ENCODE measurements around the gene HDGFL2.

The HDGFL2 gene

GRCh38 chr19:4504891-4505569, 32.9 kb downstream of the HDGFL2 start:
- no peaks in the 10 kb centered on the region for H3K4me1 ChIP-seq (ENCODE audit: low read length)
- H3K79me2 ChIP-seq (ENCODE audit: low read length) = no peaks in the 10 kb centered on the region
- H3K27me3 ChIP-seq (replicated peaks; ENCODE audit: insufficient read depth, low read length) = no peaks in the 10 kb centered on the region
- no peaks in the 10 kb centered on the region for H4K20me1 ChIP-seq (ENCODE audit: insufficient read depth, low read length)
- no peak overlapping the region for H3K4me2 ChIP-seq (ENCODE audit: low read depth, low read length)
- no peaks in the 10 kb centered on the region for H3K36me3 ChIP-seq (replicated peaks; ENCODE audit: insufficient read depth, low read length)
- no peaks in the 10 kb centered on the region for H3K9me3 ChIP-seq (replicated peaks; ENCODE audit: insufficient read depth, low read length)
- no peaks in the 10 kb centered on the region for H3K9me2 ChIP-seq (replicated peaks; ENCODE audit: insufficient read depth, low read length)
- H3K27ac ChIP-seq (ENCODE audit: low read length) = no peak overlapping the region
- no peak overlapping the region for H3K9ac ChIP-seq (ENCODE audit: low read length)
- no peaks in the 10 kb centered on the region for H3F3A ChIP-seq (ENCODE audit: insufficient read depth, low read length)
- H3K4me3 ChIP-seq (ENCODE audit: low read length) = no peak overlapping the region
- DNase-seq = no peak
- H2AFZ ChIP-seq (ENCODE audit: low read length) = no peak overlapping the region
- TF ChIP-seq EZH2phosphoT487 (IDR thresholded peaks at IDR 0.05; ENCODE audit: low read length) (no peak), EZH2 (optimal IDR thresholded peaks at IDR 0.05; ENCODE audit: low read depth, low read length) (no peak), CTCF (IDR thresholded peaks at IDR 0.05; ENCODE audit: low read length) (no peak)

GRCh38 chr19:4505570-4506448, 33.7 kb downstream of the HDGFL2 start:
- no peak for DNase-seq
- no peak overlapping the region for H3K9ac ChIP-seq (ENCODE audit: low read length)
- H3K9me3 ChIP-seq (replicated peaks; ENCODE audit: insufficient read depth, low read length) = no peaks in the 10 kb centered on the region
- no peak overlapping the region for H2AFZ ChIP-seq (ENCODE audit: low read length)
- no peak overlapping the region for H3K4me3 ChIP-seq (ENCODE audit: low read length)
- no peak overlapping the region for H3K4me2 ChIP-seq (ENCODE audit: low read depth, low read length)
- TF ChIP-seq EZH2 (optimal IDR thresholded peaks at IDR 0.05; ENCODE audit: low read depth, low read length) = no peak
- TF ChIP-seq EZH2phosphoT487 (IDR thresholded peaks at IDR 0.05; ENCODE audit: low read length) = no peak
- TF ChIP-seq CTCF (IDR thresholded peaks at IDR 0.05; ENCODE audit: low read length) = no peak
- H3K9me2 ChIP-seq (replicated peaks; ENCODE audit: insufficient read depth, low read length) = no peaks in the 10 kb centered on the region
- H3K4me1 ChIP-seq (ENCODE audit: low read length) = no peaks in the 10 kb centered on the region
- H3K36me3 ChIP-seq (replicated peaks; ENCODE audit: insufficient read depth, low read length) = no peaks in the 10 kb centered on the region
- no peaks in the 10 kb centered on the region for H3F3A ChIP-seq (ENCODE audit: insufficient read depth, low read length)
- H3K79me2 ChIP-seq (ENCODE audit: low read length) = no peaks in the 10 kb centered on the region
- H3K27me3 ChIP-seq (replicated peaks; ENCODE audit: insufficient read depth, low read length) = peaks cover 4% of the 10 kb centered on the region; the same call in 1 of the 2 replicates
- H4K20me1 ChIP-seq (ENCODE audit: insufficient read depth, low read length) = no peaks in the 10 kb centered on the region
- H3K27ac ChIP-seq (ENCODE audit: low read length) = no peak overlapping the region

GRCh38 chr19:4506449-4507149, 34.5 kb downstream of the HDGFL2 start:
- Histone ChIP-seq H3K9ac (ENCODE audit: low read length) (no peak overlapping the region), H2AFZ (ENCODE audit: low read length) (no peak overlapping the region), H3K36me3 (replicated peaks; ENCODE audit: insufficient read depth, low read length) (no peaks in the 10 kb centered on the region), H3F3A (ENCODE audit: insufficient read depth, low read length) (no peaks in the 10 kb centered on the region), H3K79me2 (ENCODE audit: low read length) (no peaks in the 10 kb centered on the region), H3K9me2 (replicated peaks; ENCODE audit: insufficient read depth, low read length) (no peaks in the 10 kb centered on the region), H3K4me3 (ENCODE audit: low read length) (no peak overlapping the region), H3K4me1 (ENCODE audit: low read length) (no peaks in the 10 kb centered on the region), H3K4me2 (ENCODE audit: low read depth, low read length) (no peak overlapping the region), H3K27me3 (replicated peaks; ENCODE audit: insufficient read depth, low read length) (peaks cover 4% of the 10 kb centered on the region; the same call in 1 of the 2 replicates), H3K27ac (ENCODE audit: low read length) (no peak overlapping the region), H3K9me3 (replicated peaks; ENCODE audit: insufficient read depth, low read length) (no peaks in the 10 kb centered on the region), H4K20me1 (ENCODE audit: insufficient read depth, low read length) (no peaks in the 10 kb centered on the region)
- DNase-seq = no peak
- TF ChIP-seq EZH2 (optimal IDR thresholded peaks at IDR 0.05; ENCODE audit: low read depth, low read length) = no peak
- no peak for TF ChIP-seq EZH2phosphoT487 (IDR thresholded peaks at IDR 0.05; ENCODE audit: low read length)
- no peak for TF ChIP-seq CTCF (IDR thresholded peaks at IDR 0.05; ENCODE audit: low read length)
